HEK293 (cell line): ENCODE measurements around the gene GAS7.
"Not testable (repeated sequence)": the region's sequence is repeated elsewhere in the genome, so short reads cannot be mapped to it uniquely, and the experiment has no call there.

Experiments used
- CTCF ChIA-PET: fragments of 350-600 bp; formaldehyde crosslinking; extraction: SDS; loops from one replicate; lab custom pipeline; 2021; ENCODE audit warnings: antibody characterized with exemption; lab: Yijun Ruan, JAX
- POLR2A ChIA-PET: fragments of 300-600 bp; formaldehyde crosslinking; extraction: SDS; loops from one replicate; lab custom pipeline; 2020; ENCODE audit warnings: antibody characterized with exemption, inconsistent platforms; lab: Yijun Ruan, JAX
- H3K27ac ChIP-seq: fragments of 200-500 bp; sonication (Bioruptor generic); 2 replicates; pipeline ENCODE4 v1.5.1; 2014; ENCODE audit warnings: low read depth, low read length, control low read depth, inconsistent platforms; ENCODE audit errors: extremely low read depth
- H3K36me3 ChIP-seq, 2 experiments: fragments of 200-500 bp in 1 of 2; sonication (Bioruptor generic) in 1 of 2; 1 replicate in 1 of 2; 2 replicates in 1 of 2; pipeline ENCODE4 v1.5.1; 2014 to 2017; ENCODE audit warnings: inconsistent platforms in 2 of 2, low read length in 2 of 2; ENCODE audit not compliant: control insufficient read depth in 2 of 2, insufficient read depth in 1 of 2
- H3K4me1 ChIP-seq: fragments of 200-500 bp; sonication (Bioruptor generic); 2 replicates; pipeline ENCODE4 v1.5.1; 2014; ENCODE audit warnings: mild to moderate bottlenecking, low read length, inconsistent platforms; ENCODE audit not compliant: control insufficient read depth, insufficient read depth
- H3K4me3 ChIP-seq: 2 replicates; pipeline ENCODE4 v1.5.1; 2011; ENCODE audit warnings: low read depth, mild to moderate bottlenecking, control low read depth, low read length, moderate library complexity
- H3K9me3 ChIP-seq: fragments of 200-500 bp; sonication (Bioruptor generic); 2 replicates; pipeline ENCODE4 v1.5.1; 2014; ENCODE audit warnings: low read depth, low read length, inconsistent platforms; ENCODE audit not compliant: control insufficient read depth, insufficient read depth
- GLIS1 ChIP-seq: fragments of 450-650 bp; formaldehyde crosslinking; IDR thresholded peaks from 2 replicates; pipeline ENCODE4 v1.5.1; 2016; ENCODE audit warnings: missing biosample characterization, missing genetic modification characterization
- SCRT1 ChIP-seq: fragments of 450-650 bp; formaldehyde crosslinking; IDR thresholded peaks from 2 replicates; pipeline ENCODE4 v1.5.1; 2016; ENCODE audit warnings: missing biosample characterization, missing genetic modification characterization, borderline replicate concordance
- SCRT2 ChIP-seq: fragments of 450-650 bp; formaldehyde crosslinking; IDR thresholded peaks from 2 replicates; pipeline ENCODE4 v1.5.1; 2016; ENCODE audit warnings: missing biosample characterization, missing genetic modification characterization
- YY2 ChIP-seq: fragments of 450-650 bp; formaldehyde crosslinking; IDR thresholded peaks from 2 replicates; pipeline ENCODE4 v1.5.1; 2016; ENCODE audit warnings: missing biosample characterization, missing genetic modification characterization
- ZBTB26 ChIP-seq: fragments of 450-650 bp; formaldehyde crosslinking; optimal IDR thresholded peaks from 2 replicates; pipeline ENCODE3; 2016; ENCODE audit warnings: missing biosample characterization, mild to moderate bottlenecking, missing genetic modification characterization
- ZNF138 ChIP-seq: fragments of 450-650 bp; formaldehyde crosslinking; IDR thresholded peaks from 2 replicates; pipeline ENCODE4 v1.5.1; 2016; ENCODE audit warnings: missing biosample characterization, missing genetic modification characterization, borderline replicate concordance
- ZNF202 ChIP-seq: fragments of 450-650 bp; formaldehyde crosslinking; IDR thresholded peaks from 2 replicates; pipeline ENCODE4 v1.5.1; 2016; ENCODE audit warnings: missing biosample characterization, missing genetic modification characterization, borderline replicate concordance
- ZNF223 ChIP-seq: fragments of 450-650 bp; formaldehyde crosslinking; IDR thresholded peaks from 2 replicates; pipeline ENCODE4 v1.5.1; 2016; ENCODE audit warnings: missing biosample characterization, missing genetic modification characterization
- ZNF350 ChIP-seq: fragments of 450-650 bp; formaldehyde crosslinking; IDR thresholded peaks from 2 replicates; pipeline ENCODE4 v1.5.0; 2017; ENCODE audit warnings: missing biosample characterization, mild to moderate bottlenecking, missing genetic modification characterization
- ZNF37A ChIP-seq: fragments of 450-650 bp; IDR thresholded peaks from 2 replicates; pipeline ENCODE4 v1.5.1; 2018; ENCODE audit warnings: missing biosample characterization, missing genetic modification characterization
- ZNF391 ChIP-seq: fragments of 450-650 bp; formaldehyde crosslinking; IDR thresholded peaks from 2 replicates; pipeline ENCODE4 v1.5.1; 2016; ENCODE audit warnings: low read depth, missing biosample characterization, missing genetic modification characterization, borderline replicate concordance
- ZNF394 ChIP-seq: fragments of 450-650 bp; formaldehyde crosslinking; IDR thresholded peaks from 2 replicates; pipeline ENCODE4 v1.5.1; 2016; ENCODE audit warnings: missing biosample characterization, missing genetic modification characterization, mild to moderate bottlenecking, moderate library complexity, borderline replicate concordance
- ZNF521 ChIP-seq: fragments of 450-650 bp; formaldehyde crosslinking; IDR thresholded peaks from 2 replicates; pipeline ENCODE4 v1.5.1; 2017; ENCODE audit warnings: missing biosample characterization, mild to moderate bottlenecking, missing genetic modification characterization
- ZNF560 ChIP-seq: fragments of 450-650 bp; formaldehyde crosslinking; IDR thresholded peaks from 2 replicates; pipeline ENCODE4 v1.5.1; 2017; ENCODE audit warnings: missing biosample characterization, missing genetic modification characterization, borderline replicate concordance
- ZNF571 ChIP-seq: fragments of 450-650 bp; formaldehyde crosslinking; IDR thresholded peaks from 2 replicates; pipeline ENCODE4 v1.5.0; 2017; ENCODE audit warnings: missing biosample characterization, missing genetic modification characterization
- ZNF600 ChIP-seq: fragments of 450-650 bp; formaldehyde crosslinking; IDR thresholded peaks from 2 replicates; pipeline ENCODE4 v1.5.1; 2016; ENCODE audit warnings: missing biosample characterization, missing genetic modification characterization
- ZNF623 ChIP-seq: fragments of 450-650 bp; formaldehyde crosslinking; IDR thresholded peaks from 2 replicates; pipeline ENCODE4 v1.5.1; 2016; ENCODE audit warnings: missing biosample characterization, missing genetic modification characterization
- ZNF626 ChIP-seq: fragments of 450-650 bp; sonication (Bioruptor Pico); formaldehyde crosslinking; IDR thresholded peaks from 2 replicates; pipeline ENCODE4 v1.5.1; 2018; ENCODE audit warnings: missing biosample characterization, missing genetic modification characterization, inconsistent platforms
- ZNF654 ChIP-seq: fragments of 450-650 bp; formaldehyde crosslinking; IDR thresholded peaks from 2 replicates; pipeline ENCODE4 v1.5.1; 2016; ENCODE audit warnings: low read depth, missing biosample characterization, missing genetic modification characterization
- ZNF664 ChIP-seq: fragments of 450-650 bp; formaldehyde crosslinking; IDR thresholded peaks from 2 replicates; pipeline ENCODE4 v1.5.1; 2016; ENCODE audit warnings: missing biosample characterization, missing genetic modification characterization
- ZNF768 ChIP-seq: fragments of 450-650 bp; formaldehyde crosslinking; IDR thresholded peaks from 2 replicates; pipeline ENCODE4 v1.5.1; 2018; ENCODE audit warnings: missing biosample characterization, mild to moderate bottlenecking, missing genetic modification characterization
- TF ChIP-seq, protein P1 (sequence below): fragments of 450-650 bp; formaldehyde crosslinking; IDR thresholded peaks from 2 replicates; pipeline ENCODE4 v1.5.1; 2016; ENCODE audit warnings: missing biosample characterization, missing genetic modification characterization
- TF ChIP-seq, protein P2 (sequence below): fragments of 450-650 bp; IDR thresholded peaks from 2 replicates; pipeline ENCODE4 v1.5.1; 2018; ENCODE audit warnings: missing biosample characterization, missing genetic modification characterization

Gene GAS7

GRCh38 chr17:9924735-9925191 is 273.6 kb downstream of the GAS7 start (continued):
- no peak for TF ChIP-seq ZNF521 (tag by site-specific recombination)
- no peak for TF ChIP-seq ZNF350 (tag by site-specific recombination)
- TF ChIP-seq ZNF600 (tag by site-specific recombination), result no peak
- no peak for TF ChIP-seq ZNF223 (tag by site-specific recombination)
- 0 out of 2 replicates have a peak, but pooled peaks have one; percentile 48 for TF ChIP-seq ZNF391 (tag by site-specific recombination)
- TF ChIP-seq ZNF202 (tag by site-specific recombination), result no peak
- TF ChIP-seq ZNF664, result no peak
- peak; percentile 99 for TF ChIP-seq ZNF654 (tag by site-specific recombination)
- no peak for TF ChIP-seq ZNF768
- TF ChIP-seq ZNF394 (tag by site-specific recombination), result no peak
- TF ChIP-seq YY2 (tag by site-specific recombination), result no peak
- no peak for TF ChIP-seq GLIS1 (tag by site-specific recombination)

- Histone ChIP-seq H3K27ac (no peak overlapping the region), H3K36me3 (no peaks in the 10 kb centered on the region), H3K4me1 (no peaks in the 10 kb centered on the region), H3K9me3 (no peaks in the 10 kb centered on the region), H3K4me3 (no peak overlapping the region)
- TF ChIP-seq ZNF138 (no peak), SCRT1 (tag by site-specific recombination) (peak; percentile 31; the same call in 1 of the 2 replicates), ZNF37A (tag by site-specific recombination) (no peak), ZNF571 (tag by site-specific recombination) (no peak), ZNF623 (tag by site-specific recombination) (no peak), ZNF560 (tag by site-specific recombination) (no peak), ZBTB26 (tag by site-specific recombination) (no peak), ZNF350 (tag by site-specific recombination) (no peak), SCRT2 (tag by site-specific recombination) (0 out of 2 replicates have a peak, but pooled peaks have one; percentile 41), ZNF626 (tag by site-specific recombination) (no peak)
- TF ChIP-seq, protein P1, sequence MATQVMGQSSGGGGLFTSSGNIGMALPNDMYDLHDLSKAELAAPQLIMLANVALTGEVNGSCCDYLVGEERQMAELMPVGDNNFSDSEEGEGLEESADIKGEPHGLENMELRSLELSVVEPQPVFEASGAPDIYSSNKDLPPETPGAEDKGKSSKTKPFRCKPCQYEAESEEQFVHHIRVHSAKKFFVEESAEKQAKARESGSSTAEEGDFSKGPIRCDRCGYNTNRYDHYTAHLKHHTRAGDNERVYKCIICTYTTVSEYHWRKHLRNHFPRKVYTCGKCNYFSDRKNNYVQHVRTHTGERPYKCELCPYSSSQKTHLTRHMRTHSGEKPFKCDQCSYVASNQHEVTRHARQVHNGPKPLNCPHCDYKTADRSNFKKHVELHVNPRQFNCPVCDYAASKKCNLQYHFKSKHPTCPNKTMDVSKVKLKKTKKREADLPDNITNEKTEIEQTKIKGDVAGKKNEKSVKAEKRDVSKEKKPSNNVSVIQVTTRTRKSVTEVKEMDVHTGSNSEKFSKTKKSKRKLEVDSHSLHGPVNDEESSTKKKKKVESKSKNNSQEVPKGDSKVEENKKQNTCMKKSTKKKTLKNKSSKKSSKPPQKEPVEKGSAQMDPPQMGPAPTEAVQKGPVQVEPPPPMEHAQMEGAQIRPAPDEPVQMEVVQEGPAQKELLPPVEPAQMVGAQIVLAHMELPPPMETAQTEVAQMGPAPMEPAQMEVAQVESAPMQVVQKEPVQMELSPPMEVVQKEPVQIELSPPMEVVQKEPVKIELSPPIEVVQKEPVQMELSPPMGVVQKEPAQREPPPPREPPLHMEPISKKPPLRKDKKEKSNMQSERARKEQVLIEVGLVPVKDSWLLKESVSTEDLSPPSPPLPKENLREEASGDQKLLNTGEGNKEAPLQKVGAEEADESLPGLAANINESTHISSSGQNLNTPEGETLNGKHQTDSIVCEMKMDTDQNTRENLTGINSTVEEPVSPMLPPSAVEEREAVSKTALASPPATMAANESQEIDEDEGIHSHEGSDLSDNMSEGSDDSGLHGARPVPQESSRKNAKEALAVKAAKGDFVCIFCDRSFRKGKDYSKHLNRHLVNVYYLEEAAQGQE (tag by site-specific recombination), result no peak
- TF ChIP-seq, protein P2, sequence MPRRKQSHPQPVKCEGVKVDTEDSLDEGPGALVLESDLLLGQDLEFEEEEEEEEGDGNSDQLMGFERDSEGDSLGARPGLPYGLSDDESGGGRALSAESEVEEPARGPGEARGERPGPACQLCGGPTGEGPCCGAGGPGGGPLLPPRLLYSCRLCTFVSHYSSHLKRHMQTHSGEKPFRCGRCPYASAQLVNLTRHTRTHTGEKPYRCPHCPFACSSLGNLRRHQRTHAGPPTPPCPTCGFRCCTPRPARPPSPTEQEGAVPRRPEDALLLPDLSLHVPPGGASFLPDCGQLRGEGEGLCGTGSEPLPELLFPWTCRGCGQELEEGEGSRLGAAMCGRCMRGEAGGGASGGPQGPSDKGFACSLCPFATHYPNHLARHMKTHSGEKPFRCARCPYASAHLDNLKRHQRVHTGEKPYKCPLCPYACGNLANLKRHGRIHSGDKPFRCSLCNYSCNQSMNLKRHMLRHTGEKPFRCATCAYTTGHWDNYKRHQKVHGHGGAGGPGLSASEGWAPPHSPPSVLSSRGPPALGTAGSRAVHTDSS, result peak; percentile 85
- ChIA-PET CTCF (interaction anchor here (0.7 to 2.3 kb wide), 7 partner anchors 8 to 692 kb away, joined by 3 to 6 read pairs (median 3); no protein-coding TSS in a partner anchor), POLR2A (no interaction called here)
Observed at GRCh38 chr17:9922012-9922848, 276.2 kb downstream of the GAS7 start.

- CTCF ChIA-PET, result interaction anchor here (0.7 to 2.3 kb wide), 7 partner anchors 9 to 697 kb away, joined by 3 to 6 read pairs (median 4); no protein-coding TSS in a partner anchor
- H3K27ac ChIP-seq, H3K36me3 ChIP-seq, POLR2A ChIA-PET, H3K4me1 ChIP-seq, H3K4me3 ChIP-seq, H3K9me3 ChIP-seq: not testable (repeated sequence)
Observed at GRCh38 chr17:9921216-9921615, 277.2 kb downstream of the GAS7 start.
